Upper lobe of left lung (tissue), 4 donors: ENCODE data around the gene TTC39A.

Experiments used
- EP300 ChIP-seq, 4 donors: sonication (generic); formaldehyde crosslinking; IDR thresholded peaks; one replicate each; pipeline ENCODE4 v1.5.1; 2017; ENCODE audit warnings: antibody characterized with exemption in 4 of 4, control low read depth in 2 of 4
- POLR2AphosphoS5 ChIP-seq, 2 donors: sonication (generic); formaldehyde crosslinking; IDR thresholded peaks; one replicate each; pipeline ENCODE4 v1.5.1; 2017; ENCODE audit warnings: antibody characterized with exemption in 2 of 2
- TF ChIP-seq, protein P1 (sequence below), 6 experiments: fragments of 450-650 bp in 4 of 6; fragments of 200-600 bp in 2 of 6; sonication (generic) in 2 of 6; IDR thresholded peaks; one replicate each; pipeline ENCODE4 v1.5.1; 2016 to 2019; ENCODE audit warnings: antibody characterized with exemption in 6 of 6

DNA sequence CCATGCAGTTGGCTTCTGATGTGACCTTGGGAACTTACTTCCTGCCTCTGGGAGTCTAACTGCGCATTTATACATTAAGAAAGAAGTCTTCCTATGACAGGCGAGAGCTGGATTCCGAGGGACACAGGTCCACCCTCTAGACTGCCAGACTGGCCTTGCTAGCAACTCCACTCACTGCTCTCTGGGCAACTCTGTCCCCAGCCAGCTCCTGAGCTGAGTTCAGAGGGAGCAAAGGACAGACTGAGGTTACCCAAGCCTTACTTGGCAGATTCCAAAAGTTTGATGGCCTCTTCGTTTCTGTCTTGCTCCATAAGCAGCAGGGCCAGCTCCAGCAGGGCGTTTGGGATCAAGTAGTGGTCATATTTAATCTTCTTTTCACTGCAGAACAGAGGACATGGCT is 41.8 kb downstream of the TTC39A start:
- TF ChIP-seq, protein P1, sequence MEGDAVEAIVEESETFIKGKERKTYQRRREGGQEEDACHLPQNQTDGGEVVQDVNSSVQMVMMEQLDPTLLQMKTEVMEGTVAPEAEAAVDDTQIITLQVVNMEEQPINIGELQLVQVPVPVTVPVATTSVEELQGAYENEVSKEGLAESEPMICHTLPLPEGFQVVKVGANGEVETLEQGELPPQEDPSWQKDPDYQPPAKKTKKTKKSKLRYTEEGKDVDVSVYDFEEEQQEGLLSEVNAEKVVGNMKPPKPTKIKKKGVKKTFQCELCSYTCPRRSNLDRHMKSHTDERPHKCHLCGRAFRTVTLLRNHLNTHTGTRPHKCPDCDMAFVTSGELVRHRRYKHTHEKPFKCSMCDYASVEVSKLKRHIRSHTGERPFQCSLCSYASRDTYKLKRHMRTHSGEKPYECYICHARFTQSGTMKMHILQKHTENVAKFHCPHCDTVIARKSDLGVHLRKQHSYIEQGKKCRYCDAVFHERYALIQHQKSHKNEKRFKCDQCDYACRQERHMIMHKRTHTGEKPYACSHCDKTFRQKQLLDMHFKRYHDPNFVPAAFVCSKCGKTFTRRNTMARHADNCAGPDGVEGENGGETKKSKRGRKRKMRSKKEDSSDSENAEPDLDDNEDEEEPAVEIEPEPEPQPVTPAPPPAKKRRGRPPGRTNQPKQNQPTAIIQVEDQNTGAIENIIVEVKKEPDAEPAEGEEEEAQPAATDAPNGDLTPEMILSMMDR (IDR thresholded peaks at IDR 0.05), result no peak
- TF ChIP-seq POLR2AphosphoS5 (IDR thresholded peaks at IDR 0.05) (no peak), EP300 (IDR thresholded peaks at IDR 0.05) (no peak)
